Aorta (tissue), 5 donors: ENCODE data around the gene GUCA1A. TPM values are rescaled to one million over a fixed set of nuclear protein-coding genes. Genes with fewer than 3 reads are reported as not detected.
"Not testable (repeated sequence)": the region's sequence is repeated elsewhere in the genome, so short reads cannot be mapped to it uniquely, and the experiment has no call there.

Source experiments
- ATAC-seq: fragments of 200-7000 bp; cut with Tn5 transposase; one replicate; pipeline ENCODE4 v1.9.1; 2022; ENCODE audit warnings: moderate library complexity; ENCODE audit not compliant: low FRiP score
- DNase-seq, 2 donors: peaks; one replicate each; pipeline ENCODE4 v3.0.0-alpha.2; 2020
- H3K27ac ChIP-seq, 2 donors: one replicate each; pipeline ENCODE4 v1.5.1; 2013; ENCODE audit warnings: low read length in 2 of 2, mild to moderate bottlenecking in 2 of 2, moderate library complexity in 2 of 2, control low read depth in 1 of 2, inconsistent platforms in 1 of 2, low read depth in 1 of 2
- H3K27me3 ChIP-seq, 2 donors: one replicate each; pipeline ENCODE4 v1.6.1; 2013; ENCODE audit warnings: control low read depth in 1 of 2, low read length in 1 of 2, mild to moderate bottlenecking in 1 of 2, moderate library complexity in 1 of 2; ENCODE audit not compliant: insufficient read depth in 2 of 2, control insufficient read depth in 1 of 2
- H3K36me3 ChIP-seq, 2 donors: one replicate each; pipeline ENCODE4 v1.6.1; 2013; ENCODE audit warnings: control low read depth in 1 of 2, low read length in 1 of 2, mild to moderate bottlenecking in 1 of 2; ENCODE audit not compliant: insufficient read depth in 2 of 2, control insufficient read depth in 1 of 2
- H3K4me1 ChIP-seq, 2 donors: one replicate each; pipeline ENCODE4 v1.6.1; 2013; ENCODE audit warnings: low read length in 2 of 2, control low read depth in 1 of 2, mild to moderate bottlenecking in 1 of 2, moderate library complexity in 1 of 2; ENCODE audit not compliant: insufficient read depth in 2 of 2, control insufficient read depth in 1 of 2
- H3K4me3 ChIP-seq, 2 donors: one replicate each; pipeline ENCODE4 v1.5.1; 2013; ENCODE audit warnings: low read length in 2 of 2, control low read depth in 1 of 2, mild to moderate bottlenecking in 1 of 2
- H3K9me3 ChIP-seq: one replicate; pipeline ENCODE4 v1.6.1; 2013; ENCODE audit warnings: mild to moderate bottlenecking, low read length; ENCODE audit not compliant: control insufficient read depth
- WGBS, 2 donors: extraction: QIAGEN DNeasy Blood & Tissue Kit; methylation state at CpG; one replicate each; pipeline ENCODE4 v1.1.7; 2013; 5-methylcytosine and 5-hydroxymethylcytosine counted together
- intact Hi-C, 2 donors: fragments of 100-400 bp; cut with DNase I; formaldehyde crosslinking; loops; one replicate each; pipeline versions ENCODE4 v1.14.2 to v1.15.0; 2022
- polyA plus RNA-seq, 2 donors: library from polyadenylated mRNA; stranded (reverse); fragments of 200-250 nt; gene quantifications; one replicate each; pipeline ENCODE4 v1.2.3, GENCODE V29; 2013
- total RNA-seq, 2 donors: library from RNA; stranded (reverse); fragmentation: NEBNext Ultra II Directional; extraction: Animal tissue kit (Norgen Biotek cat#: 25700); gene quantifications; one replicate each; pipeline ENCODE4 v1.2.1, GENCODE V29; 2021
- donor health status: healthy with polysubstance abuse.
- donor health status: Bipolar disorder and iron deficiency.
- donor health status: DM: no; HTN: no; CAD: no.
- donor health status: DM: no; HTN: no; CAD: no.
- donor health status: DM: yes; HTN: yes; CAD: no.

Gene GUCA1A
- total and polyA plus RNA-seq, 4 donors, result not detected

DNA sequence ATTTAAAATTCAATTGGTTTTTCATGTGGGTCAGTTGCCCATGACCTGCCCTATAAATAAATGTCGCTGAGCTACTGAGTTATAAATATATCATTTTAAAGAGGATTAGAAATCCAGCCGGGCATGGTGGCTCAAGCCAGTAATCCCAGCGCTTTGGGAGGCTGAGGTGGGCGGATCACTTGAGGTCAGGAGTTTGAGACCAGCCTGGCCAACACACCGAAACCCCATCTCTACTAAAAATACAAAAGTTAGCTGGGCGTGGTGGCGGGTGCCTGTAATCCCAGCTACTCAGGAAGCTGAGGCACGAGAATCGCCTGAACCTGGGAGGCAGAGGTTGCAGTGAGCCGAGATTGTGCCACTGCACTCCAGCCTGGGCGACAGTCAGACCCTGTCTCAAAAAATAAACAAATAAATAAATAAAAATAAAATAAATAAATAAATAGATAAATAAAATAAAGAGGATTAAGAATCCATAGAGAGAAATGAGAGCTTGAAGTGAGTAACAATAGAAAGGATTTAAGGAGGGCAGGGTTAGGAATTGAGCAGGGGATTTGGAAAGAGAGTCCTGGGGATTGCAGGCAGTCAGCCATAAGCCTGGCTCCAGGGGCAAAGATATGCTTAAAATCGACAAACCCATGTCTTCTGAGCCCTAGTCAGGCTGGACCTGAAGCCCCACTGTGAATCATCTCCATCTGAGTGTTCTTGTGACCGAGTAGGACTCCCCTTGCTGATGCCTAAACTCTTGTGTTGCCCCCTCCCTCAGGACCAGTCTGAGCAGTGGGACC, 29.2 kb downstream of the GUCA1A start:
- ATAC-seq, H3K9me3 ChIP-seq, H3K4me1 ChIP-seq, DNase-seq, H3K36me3 ChIP-seq, H3K4me3 ChIP-seq, H3K27ac ChIP-seq, H3K27me3 ChIP-seq, intact Hi-C loops: not testable (repeated sequence)
- WGBS, 2 donors, result 86% methylated on average over 13 of the region's 13 CpGs

DNA sequence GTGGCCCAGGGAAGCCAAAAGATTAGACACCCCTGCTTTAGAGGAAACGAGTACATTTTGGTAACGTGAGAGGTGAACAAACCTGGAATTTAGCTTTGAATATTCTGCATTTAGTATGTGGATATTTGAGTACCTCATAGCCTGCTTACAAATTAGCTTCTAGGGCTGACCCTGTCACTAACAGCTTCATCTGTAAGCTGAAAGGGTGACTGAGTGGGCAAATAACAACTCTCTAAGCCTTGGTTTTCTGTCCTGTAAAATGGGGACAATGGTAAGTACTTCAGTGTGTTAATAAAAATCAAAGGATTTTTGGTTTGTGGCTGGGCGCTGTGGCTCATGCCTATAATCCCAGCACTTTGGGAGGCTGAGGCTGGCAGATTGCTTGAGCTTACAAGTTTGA, 30.0 kb downstream of the GUCA1A start:
- intact Hi-C loops, result no loop called here
- WGBS, 2 donors, result 73 to 81% methylated on average over 3 of the region's 3 CpGs
- Histone ChIP-seq H3K4me3 (no peak overlapping the region), H3K27ac (no peak overlapping the region), H3K36me3 (peaks cover 0 to 7% of the 10 kb centered on the region in 2 donors), H3K27me3 (no peaks in the 10 kb centered on the region), H3K9me3 (no peaks in the 10 kb centered on the region), H3K4me1 (peaks cover 0 to 2% of the 10 kb centered on the region in 2 donors)
- ATAC-seq (no peak), DNase-seq (no peak)

DNA sequence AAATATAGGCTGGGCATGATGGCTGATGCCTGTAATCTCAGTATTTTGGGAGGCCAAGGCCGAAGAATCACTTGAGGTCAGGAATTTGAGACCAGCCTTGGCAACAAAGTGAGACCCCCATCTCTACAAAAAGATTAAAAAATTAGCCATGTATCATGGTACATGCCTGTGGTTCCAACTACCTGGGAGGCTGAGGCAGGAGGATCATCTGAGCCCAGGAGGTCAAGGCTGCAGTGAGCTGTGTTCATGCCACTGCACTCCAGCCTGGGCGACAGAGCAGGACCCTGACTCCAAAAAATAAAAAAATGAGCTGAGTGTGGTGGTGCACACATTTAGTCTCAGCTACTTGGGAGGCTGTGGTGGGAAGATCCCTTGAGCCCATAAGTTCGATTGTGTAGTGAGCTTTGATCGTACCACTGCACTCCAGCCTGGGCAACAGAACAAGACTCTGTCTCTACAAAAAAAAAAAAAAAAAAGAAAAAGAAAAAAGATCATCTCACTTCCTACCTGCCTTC, 31.7 kb downstream of the GUCA1A start:
- no peak for DNase-seq
- Histone ChIP-seq H3K27ac (no peak overlapping the region), H3K4me1 (peaks cover 0 to 2% of the 10 kb centered on the region in 2 donors), H3K9me3 (no peaks in the 10 kb centered on the region), H3K36me3 (peaks cover 2 to 8% of the 10 kb centered on the region in 2 donors), H3K27me3 (no peaks in the 10 kb centered on the region), H3K4me3 (no peak overlapping the region)
- intact Hi-C loops, result no loop called here
- WGBS, 2 donors, result 79% methylated on average over 4 of the region's 4 CpGs
- no peak for ATAC-seq

DNA sequence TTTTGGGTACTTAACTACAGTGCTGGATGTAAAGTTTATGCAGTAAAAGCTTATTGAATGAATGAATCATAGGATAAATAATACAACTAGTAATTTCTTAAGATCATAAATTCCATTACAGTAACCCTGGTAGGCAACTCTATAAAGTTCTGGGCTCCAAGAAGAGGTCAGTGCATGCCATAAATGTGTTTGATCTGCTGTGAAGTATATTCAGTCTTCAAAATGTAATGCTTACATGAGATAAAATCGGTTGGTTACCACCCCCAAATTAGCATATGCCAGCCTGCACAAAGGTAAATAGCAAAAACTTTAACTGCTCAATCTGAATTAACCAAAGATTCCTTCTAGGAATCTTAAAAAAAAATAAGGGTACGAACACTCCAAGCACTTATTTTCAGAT, 34.4 kb downstream of the GUCA1A start:
- H3K4me1 ChIP-seq, ATAC-seq, DNase-seq, intact Hi-C loops, H3K4me3 ChIP-seq, H3K9me3 ChIP-seq, H3K27ac ChIP-seq, H3K27me3 ChIP-seq: not testable (repeated sequence)
- 74 to 81% methylated on average over 2 of the region's 2 CpGs for WGBS, 2 donors
- peaks cover 2 to 14% of the 10 kb centered on the region in 2 donors for H3K36me3 ChIP-seq

DNA sequence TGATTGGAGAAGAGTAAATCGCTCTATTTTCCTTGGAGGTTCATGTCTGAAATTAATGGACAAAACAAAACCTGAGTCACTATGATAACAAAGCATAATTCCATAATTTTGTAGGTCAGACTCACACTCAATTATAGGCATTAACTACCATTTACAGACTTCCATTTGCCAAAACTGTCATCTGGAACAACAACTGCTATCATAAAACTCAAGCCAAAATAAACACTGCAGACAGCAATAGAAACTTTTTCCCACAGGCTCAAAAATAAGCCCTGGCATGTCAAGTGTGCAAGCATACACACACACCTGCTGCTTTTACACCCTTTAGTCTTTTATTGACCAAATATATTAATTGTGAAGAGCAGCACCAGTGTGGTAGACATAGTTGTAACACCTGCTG, 37.4 kb downstream of the GUCA1A start:
- DNase-seq (no peak), ATAC-seq (no peak)
- Histone ChIP-seq H3K4me3 (no peak overlapping the region), H3K9me3 (no peaks in the 10 kb centered on the region), H3K27ac (no peak overlapping the region), H3K4me1 (no peaks in the 10 kb centered on the region), H3K36me3 (peaks cover 2 to 15% of the 10 kb centered on the region in 2 donors), H3K27me3 (no peaks in the 10 kb centered on the region)
- no CpG with 5 or more reads among the region's 1 CpG for WGBS, 2 donors
- intact Hi-C loops, result loop anchor here in 1 of 2 donors (10.0 kb wide), 1 partner anchor 286 kb away; the partner anchor contains the start of genes BYSL and MED20

DNA sequence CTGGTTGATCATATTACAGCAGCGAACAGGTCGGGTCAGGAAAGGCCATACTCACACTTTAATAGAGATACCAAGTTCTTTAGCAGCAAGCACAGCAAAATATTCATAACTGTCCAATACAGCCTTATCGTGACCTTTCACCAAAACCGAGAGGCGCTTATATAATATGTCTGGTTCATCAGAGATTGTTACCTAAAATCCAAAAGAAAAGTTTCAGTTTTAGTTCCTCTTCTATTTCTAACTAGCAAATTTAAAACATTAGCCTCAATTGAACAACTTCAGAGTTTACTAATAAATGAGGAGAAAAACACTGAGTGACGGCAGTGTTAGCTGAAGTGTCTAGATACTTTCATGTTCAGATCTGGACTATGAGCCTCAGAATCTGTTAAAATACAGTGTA, 38.6 kb downstream of the GUCA1A start:
- Histone ChIP-seq H3K27me3 (no peaks in the 10 kb centered on the region), H3K4me3 (no peak overlapping the region), H3K27ac (no peak overlapping the region), H3K9me3 (no peaks in the 10 kb centered on the region), H3K4me1 (no peaks in the 10 kb centered on the region), H3K36me3 (peaks cover 2 to 13% of the 10 kb centered on the region in 2 donors)
- no peak for ATAC-seq
- DNase-seq, result no peak
- intact Hi-C loops, result loop anchor here in 1 of 2 donors (10.0 kb wide), 1 partner anchor 287 kb away; the partner anchor contains the start of genes BYSL and MED20
- WGBS, 2 donors, result 86 to 92% methylated on average over 6 of the region's 6 CpGs

DNA sequence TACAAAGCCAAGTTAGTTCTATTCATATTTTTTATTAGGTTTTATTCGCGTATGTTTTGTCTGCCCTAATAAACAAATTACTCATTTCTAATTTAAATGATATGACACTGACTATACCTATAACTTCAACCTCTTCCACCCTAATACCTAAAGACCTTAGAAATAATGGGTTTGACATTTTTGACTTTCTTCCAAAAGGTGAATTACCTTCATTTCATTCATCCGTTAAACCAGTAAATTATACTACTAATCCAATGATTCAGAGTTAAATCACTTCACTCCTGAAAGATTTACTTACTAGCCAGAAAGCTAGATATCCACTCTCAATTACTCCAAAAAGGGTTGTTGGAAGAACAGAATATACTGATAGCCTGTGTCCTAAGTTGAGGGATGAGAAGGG, 39.3 kb downstream of the GUCA1A start:
- H3K4me3 ChIP-seq, result no peak overlapping the region
- WGBS, 2 donors, result 73 to 92% methylated on average over 3 of the region's 3 CpGs
- ATAC-seq, result no peak
- no peak overlapping the region for H3K27ac ChIP-seq
- DNase-seq, result no peak
- H3K36me3 ChIP-seq, result peaks cover 2 to 13% of the 10 kb centered on the region in 2 donors
- H3K4me1 ChIP-seq, result no peaks in the 10 kb centered on the region
- intact Hi-C loops, result loop anchor here in 1 of 2 donors (10.0 kb wide), 1 partner anchor 288 kb away; the partner anchor contains the start of genes BYSL and MED20
- no peaks in the 10 kb centered on the region for H3K9me3 ChIP-seq
- no peaks in the 10 kb centered on the region for H3K27me3 ChIP-seq

DNA sequence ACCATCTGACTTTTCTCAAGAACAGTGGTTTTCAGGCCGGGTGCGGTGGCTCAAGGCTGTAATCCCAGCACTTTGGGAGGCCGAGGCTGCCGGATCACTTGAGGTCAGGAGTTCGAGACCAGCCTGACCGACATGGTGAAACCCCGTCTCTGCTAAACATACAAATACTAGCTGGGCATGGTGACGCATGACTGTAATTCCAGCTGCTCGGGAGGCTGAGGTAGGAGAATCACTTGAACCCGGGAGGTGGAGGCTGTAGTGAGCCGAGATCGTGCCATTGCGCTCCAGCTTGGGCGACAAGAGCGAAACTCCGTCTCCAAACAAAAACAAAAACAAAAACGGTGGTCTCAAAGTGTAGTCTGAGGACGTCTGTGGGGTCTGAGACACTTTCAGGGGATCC, 43.3 kb downstream of the GUCA1A start:
- not testable (repeated sequence) for H3K4me3 ChIP-seq, H3K4me1 ChIP-seq, H3K9me3 ChIP-seq, H3K27me3 ChIP-seq, ATAC-seq, DNase-seq, H3K27ac ChIP-seq, H3K36me3 ChIP-seq
- intact Hi-C loops, result loop anchor here (5.0 to 10.0 kb wide), 3 partner anchors 236 to 331 kb away; partner anchors contain the start of genes BYSL (in 1 of the 2), MED20 (in 1 of the 2) and TRERF1 (in 1 of the 2)
- 80 to 82% methylated on average over 18 of the region's 18 CpGs for WGBS, 2 donors
